ENCODE data around the gene FNDC3B.
"Not testable (repeated sequence)": the region's sequence is repeated elsewhere in the genome, so short reads cannot be mapped to it uniquely, and the experiment has no call there.

DNA sequence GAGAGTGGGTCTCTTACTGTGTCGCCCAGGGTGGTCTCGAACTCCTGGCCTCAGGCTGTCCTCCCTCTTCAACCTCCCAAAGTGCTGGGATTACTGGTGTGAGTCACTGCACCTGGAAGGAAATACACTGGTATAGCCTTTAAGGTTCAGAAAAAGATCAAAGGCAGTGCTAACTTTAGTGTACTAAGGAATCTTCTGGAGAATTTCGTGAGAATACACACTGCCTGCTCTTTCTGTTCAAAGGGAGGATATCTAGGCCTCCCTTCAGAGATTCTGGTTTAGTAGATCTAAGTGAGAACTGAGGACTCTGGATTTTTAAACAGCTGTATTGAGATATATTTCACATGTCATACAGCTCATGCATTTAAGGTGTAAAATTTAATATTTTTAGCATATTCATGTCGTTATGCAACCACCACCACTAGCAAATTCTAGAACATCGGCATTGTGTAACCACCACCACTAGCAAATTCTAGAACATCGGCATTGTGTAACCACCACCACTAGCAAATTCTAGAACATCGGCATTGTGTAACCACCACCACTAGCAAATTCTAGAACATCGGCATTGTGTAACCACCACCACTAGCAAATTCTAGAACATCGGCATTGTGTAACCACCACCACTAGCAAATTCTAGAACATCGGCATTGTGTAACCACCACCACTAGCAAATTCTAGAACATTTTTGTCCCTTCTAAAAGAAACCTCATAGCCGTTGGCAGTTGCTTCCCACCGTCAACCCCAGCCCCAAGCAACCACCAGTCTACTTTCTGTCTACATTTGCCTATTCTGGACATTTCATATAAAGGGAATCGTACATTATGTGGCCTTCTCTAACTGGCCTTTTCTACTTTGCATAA lies 54.4 kb downstream of the FNDC3B start:
- TF ChIP-seq, protein P1, sequence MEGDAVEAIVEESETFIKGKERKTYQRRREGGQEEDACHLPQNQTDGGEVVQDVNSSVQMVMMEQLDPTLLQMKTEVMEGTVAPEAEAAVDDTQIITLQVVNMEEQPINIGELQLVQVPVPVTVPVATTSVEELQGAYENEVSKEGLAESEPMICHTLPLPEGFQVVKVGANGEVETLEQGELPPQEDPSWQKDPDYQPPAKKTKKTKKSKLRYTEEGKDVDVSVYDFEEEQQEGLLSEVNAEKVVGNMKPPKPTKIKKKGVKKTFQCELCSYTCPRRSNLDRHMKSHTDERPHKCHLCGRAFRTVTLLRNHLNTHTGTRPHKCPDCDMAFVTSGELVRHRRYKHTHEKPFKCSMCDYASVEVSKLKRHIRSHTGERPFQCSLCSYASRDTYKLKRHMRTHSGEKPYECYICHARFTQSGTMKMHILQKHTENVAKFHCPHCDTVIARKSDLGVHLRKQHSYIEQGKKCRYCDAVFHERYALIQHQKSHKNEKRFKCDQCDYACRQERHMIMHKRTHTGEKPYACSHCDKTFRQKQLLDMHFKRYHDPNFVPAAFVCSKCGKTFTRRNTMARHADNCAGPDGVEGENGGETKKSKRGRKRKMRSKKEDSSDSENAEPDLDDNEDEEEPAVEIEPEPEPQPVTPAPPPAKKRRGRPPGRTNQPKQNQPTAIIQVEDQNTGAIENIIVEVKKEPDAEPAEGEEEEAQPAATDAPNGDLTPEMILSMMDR (IDR thresholded peaks at IDR 0.05): not testable (repeated sequence)
- not testable (repeated sequence) for TF ChIP-seq EZH2 (IDR thresholded peaks at IDR 0.05; ENCODE audit: borderline replicate concordance, insufficient read depth, low read depth, low read length, poor library complexity, severe bottlenecking)

Measured in B cell (primary cell).